H1 (cell line): ENCODE data around the gene RAD51B. TPM values are rescaled to one million over a fixed set of nuclear protein-coding genes. Genes with fewer than 3 reads are reported as not detected.

Source experiments
- CTCF ChIA-PET: fragments of 300-600 bp; sonication (Branson Sonifier 250); formaldehyde crosslinking; loops from one replicate; lab custom pipeline; 2021; ENCODE audit not compliant: partially characterized antibody; lab: Charles Lee
- POLR2A ChIA-PET: fragments of 300-600 bp; sonication (Branson Sonifier 250); formaldehyde crosslinking; loops from one replicate; lab custom pipeline; 2021; ENCODE audit warnings: inconsistent platforms; ENCODE audit not compliant: partially characterized antibody; lab: Charles Lee
- DNase-seq, 2 experiments: peaks; one replicate each; pipeline versions ENCODE4 v3.0.0 to v3.0.0-alpha.2; 2010 to 2022; ENCODE audit warnings: low spot score in 2 of 2, low read depth in 1 of 2, mixed read lengths in 1 of 2
- FAIRE-seq: peaks from 2 replicates; lab custom pipeline; 2011; peaks lifted over from hg19 to GRCh38; lab: Jason Lieb, UNC
- H2AFZ ChIP-seq: 2 replicates; pipeline ENCODE4 v1.8.1; 2012; ENCODE audit warnings: low read length, inconsistent platforms
- H2AK5ac ChIP-seq: 2 replicates; pipeline ENCODE4 v1.6.1; 2013; ENCODE audit warnings: low read depth, low read length
- H2BK120ac ChIP-seq: replicated peaks from 2 replicates; pipeline ENCODE3; 2013; ENCODE audit warnings: low read depth, low read length, inconsistent platforms
- H2BK12ac ChIP-seq: 2 replicates; pipeline ENCODE4 v1.6.1; 2013; ENCODE audit warnings: low read depth, low read length
- H2BK15ac ChIP-seq: 2 replicates; pipeline ENCODE4 v1.6.1; 2013; ENCODE audit warnings: low read length
- H2BK20ac ChIP-seq: 2 replicates; pipeline ENCODE4 v1.6.1; 2013; ENCODE audit warnings: low read length
- H2BK5ac ChIP-seq: 2 replicates; pipeline ENCODE4 v1.6.1; 2013; ENCODE audit warnings: low read depth, low read length
- H3K14ac ChIP-seq: 2 replicates; pipeline ENCODE4 v1.6.1; 2013; ENCODE audit warnings: inconsistent platforms; ENCODE audit not compliant: insufficient read length
- H3K18ac ChIP-seq: 2 replicates; pipeline ENCODE4 v1.6.1; 2013; ENCODE audit warnings: low read length; ENCODE audit errors: extremely low read depth
- H3K23ac ChIP-seq: 2 replicates; pipeline ENCODE4 v1.6.1; 2013; ENCODE audit warnings: inconsistent platforms; ENCODE audit not compliant: insufficient read length
- H3K23me2 ChIP-seq: 2 replicates; pipeline ENCODE4 v1.6.1; 2013; ENCODE audit warnings: low read depth, low read length
- H3K27ac ChIP-seq: 2 replicates; pipeline ENCODE4 v1.6.1; 2011; ENCODE audit warnings: low read depth, low read length, inconsistent platforms
- H3K27me3 ChIP-seq, 4 experiments: replicated peaks in 1 of 4; 1 replicate in 1 of 4; 2 replicates in 3 of 4; pipeline versions ENCODE4 v1.6.1 to v1.8.1; 2011 to 2013; ENCODE audit warnings: low read length in 3 of 4, mild to moderate bottlenecking in 3 of 4, inconsistent platforms in 2 of 4, mixed read lengths in 2 of 4, moderate library complexity in 1 of 4; ENCODE audit not compliant: control insufficient read depth in 3 of 4, insufficient read depth in 3 of 4; ENCODE audit errors: extremely low read depth in 1 of 4
- H3K36me3 ChIP-seq, 4 experiments: 2 replicates each; pipeline versions ENCODE4 v1.6.1 to v1.8.1; 2011 to 2013; ENCODE audit warnings: mild to moderate bottlenecking in 4 of 4, low read length in 3 of 4, moderate library complexity in 2 of 4, control low read depth in 1 of 4, inconsistent platforms in 1 of 4; ENCODE audit not compliant: insufficient read depth in 4 of 4, control insufficient read depth in 2 of 4
- H3K4ac ChIP-seq: replicated peaks from 2 replicates; pipeline ENCODE3; 2013; ENCODE audit warnings: low read length, low read depth, mixed read lengths, inconsistent platforms; ENCODE audit not compliant: insufficient read length
- H3K4me1 ChIP-seq, 4 experiments: replicated peaks in 1 of 4; 1 replicate in 1 of 4; 2 replicates in 3 of 4; pipeline versions ENCODE4 v1.6.1 to v1.8.1; 2011 to 2013; ENCODE audit warnings: low read length in 3 of 4, inconsistent platforms in 2 of 4, mixed read lengths in 1 of 4; ENCODE audit not compliant: insufficient read depth in 4 of 4, control insufficient read depth in 3 of 4
- H3K4me2 ChIP-seq, 2 experiments: 2 replicates each; pipeline versions ENCODE4 v1.6.1 to v1.8.1; 2011 to 2013; ENCODE audit warnings: low read depth in 2 of 2, low read length in 2 of 2, control low read depth in 1 of 2, inconsistent platforms in 1 of 2, mild to moderate bottlenecking in 1 of 2; ENCODE audit not compliant: insufficient read depth in 1 of 2
- H3K4me3 ChIP-seq, 4 experiments: fragments of 200-600, 300-600 bp in 1 of 4; sonication (generic), shearing (Covaris generic), sonication (Bioruptor Twin) in 1 of 4; 2 replicates each; pipeline versions ENCODE4 v1.5.1 to v1.8.1; 2011 to 2016; ENCODE audit warnings: low read length in 4 of 4, low read depth in 3 of 4, control low read depth in 2 of 4, inconsistent platforms in 2 of 4, mild to moderate bottlenecking in 2 of 4, mixed read lengths in 1 of 4, moderate library complexity in 1 of 4; ENCODE audit not compliant: insufficient read depth in 2 of 4; ENCODE audit errors: extremely low read depth in 1 of 4
- H3K56ac ChIP-seq: replicated peaks from 2 replicates; pipeline ENCODE3; 2013; ENCODE audit warnings: low read depth, mild to moderate bottlenecking, mixed read lengths, low read length, inconsistent platforms; ENCODE audit not compliant: insufficient read length
- H3K79me1 ChIP-seq: 2 replicates; pipeline ENCODE4 v1.6.1; 2013; ENCODE audit warnings: low read depth, low read length, control low read depth
- H3K79me2 ChIP-seq, 2 experiments: 2 replicates each; pipeline versions ENCODE4 v1.6.1 to v1.8.1; 2012 to 2013; ENCODE audit warnings: low read length in 2 of 2, mild to moderate bottlenecking in 2 of 2, inconsistent platforms in 1 of 2; ENCODE audit not compliant: insufficient read depth in 2 of 2, control insufficient read depth in 1 of 2
- H3K9ac ChIP-seq, 4 experiments: replicated peaks in 1 of 4; 1 replicate in 1 of 4; 2 replicates in 3 of 4; pipeline versions ENCODE4 v1.6.1 to v1.8.1; 2011 to 2013; ENCODE audit warnings: low read depth in 3 of 4, low read length in 3 of 4, control low read depth in 2 of 4, mild to moderate bottlenecking in 2 of 4, moderate library complexity in 2 of 4, inconsistent platforms in 1 of 4; ENCODE audit errors: extremely low read depth in 1 of 4
- H3K9me3 ChIP-seq, 2 experiments: 2 replicates each; pipeline versions ENCODE4 v1.6.1 to v1.8.1; 2012 to 2013; ENCODE audit warnings: mild to moderate bottlenecking in 2 of 2, moderate library complexity in 2 of 2, control low read depth in 1 of 2, inconsistent platforms in 1 of 2, low read depth in 1 of 2, low read length in 1 of 2, mixed read lengths in 1 of 2; ENCODE audit not compliant: insufficient read depth in 2 of 2
- H4K20me1 ChIP-seq, 2 experiments: replicated peaks in 1 of 2; 2 replicates each; pipeline versions ENCODE3 to v1.8.1; 2011 to 2013; ENCODE audit warnings: inconsistent platforms in 2 of 2, low read length in 2 of 2, mild to moderate bottlenecking in 1 of 2; ENCODE audit not compliant: insufficient read depth in 2 of 2, control insufficient read depth in 1 of 2
- H4K5ac ChIP-seq: 2 replicates; pipeline ENCODE4 v1.6.1; 2013; ENCODE audit warnings: low read length, low read depth, mixed read lengths, inconsistent platforms; ENCODE audit not compliant: insufficient read length
- H4K8ac ChIP-seq: 2 replicates; pipeline ENCODE4 v1.8.0; 2013; ENCODE audit warnings: mild to moderate bottlenecking, moderate library complexity, low read length, inconsistent platforms; ENCODE audit not compliant: insufficient read depth; ENCODE audit errors: extremely low read depth
- H4K91ac ChIP-seq: replicated peaks from 2 replicates; pipeline ENCODE3; 2013; ENCODE audit warnings: low read length, mixed read lengths, inconsistent platforms; ENCODE audit not compliant: insufficient read length
- BACH1 ChIP-seq: IDR thresholded peaks from 2 replicates; pipeline ENCODE4 v1.6.1; 2012; ENCODE audit warnings: low read length, improper control_type of control experiment
- WGBS, 2 experiments: shearing (Covaris generic) in 1 of 2; methylation state at CpG; one replicate each; pipeline versions ENCODE4 v1.1.6 to v1.1.7; 2013 to 2015; ENCODE audit warnings: low lambda C conversion rate in 2 of 2, mixed read lengths in 2 of 2, inconsistent platforms in 1 of 2, low coverage in 1 of 2, missing lambda C conversion rate in 1 of 2; ENCODE audit not compliant: insufficient replicate concordance in 2 of 2, insufficient coverage in 1 of 2, insufficient read length in 1 of 2; ENCODE audit errors: extremely low coverage in 1 of 2, missing lambda C conversion rate in 1 of 2; 5-methylcytosine and 5-hydroxymethylcytosine counted together
- polyA plus RNA-seq, 7 experiments: library from polyadenylated mRNA; depleted of rRNA in 3 of 7; stranded (reverse) in 5 of 7; unstranded in 2 of 7; fragments of >200 nt in 5 of 7; fragments of 200-250 nt in 2 of 7; gene quantifications; 1 replicate in 5 of 7; 2 replicates in 1 of 7; 4 replicates in 1 of 7; pipeline versions ENCODE4 v1.2.1 to v1.2.3, GENCODE V29; 2011 to 2013; ENCODE audit warnings: missing spikeins in 2 of 7, mixed read lengths in 2 of 7
- total RNA-seq: library from RNA; stranded (reverse); fragmentation: NEBNext Ultra II Directional; extraction: Animal tissue kit (Norgen Biotek cat#: 25700); gene quantifications from 2 replicates; pipeline ENCODE4 v1.2.1, GENCODE V29; 2021

The RAD51B gene
- total and polyA plus RNA-seq, 2 of the 8 experiments (the other 6 are each of a cell fraction or from before 2014, with no cell fraction given): 3.9 to 14.9 TPM

GRCh38 chr14:68394764-68395143, 575.2 kb downstream of the RAD51B start:
- Histone ChIP-seq H3K14ac (no peak overlapping the region), H4K5ac (no peak overlapping the region), H3K79me1 (no peaks in the 10 kb centered on the region), H3K79me2 (no peaks in the 10 kb centered on the region), H4K20me1 (no peaks in the 10 kb centered on the region), H3K23me2 (no peaks in the 10 kb centered on the region; the same call in 1 of the 2 replicates), H3K27ac (no peak overlapping the region), H3K18ac (0 out of 2 replicates have a peak overlapping the region, but pooled peaks have one; percentile 22), H3K9ac (no peak overlapping the region), H2AFZ (no peak overlapping the region), H2BK20ac (0 out of 2 replicates have a peak overlapping the region, but pooled peaks have one; percentile 11), H2BK15ac (no peak overlapping the region), H3K23ac (no peak overlapping the region), H3K4me3 (no peak overlapping the region), H3K36me3 (no peaks in the 10 kb centered on the region), H3K4me1 (peaks cover 3 to 10% (median 4%) of the 10 kb centered on the region in 4 experiments), H3K56ac (no peak overlapping the region), H3K27me3 (no peaks in the 10 kb centered on the region), H3K4ac (no peak overlapping the region), H4K91ac (no peak overlapping the region), H3K9me3 (no peaks in the 10 kb centered on the region), H2BK120ac (no peak overlapping the region), H2BK12ac (peak overlapping the region; percentile 45; the same call in 1 of the 2 replicates), H2AK5ac (no peak overlapping the region), H2BK5ac (0 out of 2 replicates have a peak overlapping the region, but pooled peaks have one; percentile 3), H3K4me2 (peak overlapping the region; percentile 12 to 38; a peak in 1 of 4 replicates), H4K8ac (no peak overlapping the region; the same call in 1 of the 2 replicates)
- FAIRE-seq: no peak
- 50% methylated on average over 11 of the region's 11 CpGs; no CpG with 5 or more reads in 1 of the 2 experiments for WGBS, 2 experiments
- peak in 1 of 2 experiments; percentile 58 for DNase-seq
- no peak for TF ChIP-seq BACH1
- ChIA-PET POLR2A (no interaction called here), CTCF (interaction anchor here (0.6 to 1.5 kb wide), 3 partner anchors 32 to 475 kb away, joined by 3 to 4 read pairs (median 3); no protein-coding TSS in a partner anchor)
